HG02642 (cell line): ENCODE measurements around the gene LMX1A.
A peak's percentile ranks its signal among the peaks of the same experiment; 100 is the strongest.

Source experiments
- ATAC-seq: cut with Tn5 transposase; IDR thresholded peaks from one replicate; pipeline ENCODE4 v1.9.1; 2021; ENCODE audit warnings: mild to moderate bottlenecking; ENCODE audit not compliant: unreplicated experiment, poor library complexity

LMX1A gene

GRCh38 chr1:165281207-165281901 lies 75.2 kb downstream of the LMX1A start:
- no peak for ATAC-seq

GRCh38 chr1:165279882-165280281 lies 76.6 kb downstream of the LMX1A start:
- ATAC-seq: no peak

- ATAC-seq: no peak
Measured at GRCh38 chr1:165276314-165276713, 80.2 kb downstream of the LMX1A start.

- no peak for ATAC-seq
Measured at GRCh38 chr1:165265196-165265838, 91.2 kb downstream of the LMX1A start.

GRCh38 chr1:165259706-165260428 lies 96.6 kb downstream of the LMX1A start:
- no peak for ATAC-seq

GRCh38 chr1:165259236-165259635 lies 97.3 kb downstream of the LMX1A start:
- no peak for ATAC-seq

GRCh38 chr1:165257969-165258459 lies 98.5 kb downstream of the LMX1A start:
- ATAC-seq: peak; percentile 64

GRCh38 chr1:165254896-165255625 lies 101.5 kb downstream of the LMX1A start:
- ATAC-seq: no peak

- ATAC-seq: no peak
Measured at GRCh38 chr1:165254376-165254775, 102.1 kb downstream of the LMX1A start.

GRCh38 chr1:165253818-165254254 lies 102.7 kb downstream of the LMX1A start:
- ATAC-seq: no peak

GRCh38 chr1:165248969-165249571 lies 107.4 kb downstream of the LMX1A start:
- no peak for ATAC-seq

- no peak for ATAC-seq
Measured at GRCh38 chr1:165241952-165242351, 114.6 kb downstream of the LMX1A start.

- no peak for ATAC-seq
Measured at GRCh38 chr1:165241321-165241720, 115.2 kb downstream of the LMX1A start.

- no peak for ATAC-seq
Measured at GRCh38 chr1:165240492-165240891, 116.0 kb downstream of the LMX1A start.

GRCh38 chr1:165239873-165240272 lies 116.6 kb downstream of the LMX1A start:
- no peak for ATAC-seq

GRCh38 chr1:165235777-165236291 lies 120.7 kb downstream of the LMX1A start:
- no peak for ATAC-seq

GRCh38 chr1:165235155-165235776 lies 121.2 kb downstream of the LMX1A start:
- no peak for ATAC-seq

- ATAC-seq: no peak
Measured at GRCh38 chr1:165234149-165234548, 122.4 kb downstream of the LMX1A start.

- ATAC-seq: no peak
Measured at GRCh38 chr1:165228676-165229075, 127.8 kb downstream of the LMX1A start.
